Epithelial cell of esophagus (primary cell): Measurements from ENCODE around the gene VANGL1.
A peak's percentile ranks its signal among the peaks of the same experiment; 100 is the strongest.

ENCODE experiments used
- DNase-seq: peaks from one replicate; pipeline ENCODE4 v3.0.0; 2010; ENCODE audit warnings: low read depth
- H3K4me3 ChIP-seq: 2 replicates; pipeline ENCODE4 v1.5.1; 2011; ENCODE audit warnings: mild to moderate bottlenecking, low read length, control low read depth
- TF ChIP-seq, protein P1 (sequence below): IDR thresholded peaks from 2 replicates; pipeline ENCODE4 v1.5.1; 2011; ENCODE audit warnings: low read depth, mild to moderate bottlenecking, low read length, control low read depth, inconsistent platforms; ENCODE audit not compliant: insufficient read depth; ENCODE audit errors: missing control alignments

VANGL1 gene

DNA sequence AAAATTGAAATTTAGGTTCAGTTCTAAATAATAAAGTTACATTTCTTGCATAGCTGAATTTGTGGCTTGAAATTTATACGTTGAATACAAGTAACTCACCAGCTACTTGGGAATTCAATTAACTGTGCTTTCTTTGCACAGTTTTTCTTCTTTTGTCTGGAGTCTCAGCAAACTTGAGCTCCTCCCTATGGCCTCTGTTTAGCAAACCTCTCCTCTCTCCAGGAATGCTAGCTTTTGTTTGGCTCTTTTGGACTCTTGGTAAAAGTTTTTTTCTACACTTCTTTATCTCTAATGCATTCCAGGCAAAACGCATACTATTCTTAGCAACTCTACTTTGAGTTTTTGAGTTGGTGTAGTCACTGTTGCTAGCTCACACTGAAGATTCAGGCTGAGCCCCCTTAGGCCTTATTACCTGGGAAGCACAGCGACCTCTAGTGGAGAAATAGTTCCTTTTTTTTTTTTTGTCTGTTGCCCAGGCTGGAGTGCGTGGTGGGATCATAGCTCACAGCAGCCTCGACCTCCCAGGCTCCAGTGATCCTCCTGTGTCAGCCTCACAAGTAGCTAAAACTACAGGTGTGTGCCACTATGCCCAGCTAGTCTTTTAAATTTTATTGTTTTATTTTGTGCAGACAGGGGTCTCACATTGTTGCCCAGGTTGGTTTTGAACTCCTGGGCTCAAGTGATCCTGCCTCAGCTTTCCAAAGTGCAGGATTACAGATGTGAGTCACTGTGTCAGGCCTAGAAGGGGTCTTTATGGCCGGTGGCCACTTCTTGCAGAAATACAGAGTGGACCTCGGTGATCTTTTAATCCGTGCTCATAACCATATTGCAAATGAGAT, 65.0 kb downstream of the VANGL1 start:
- H3K4me3 ChIP-seq = no peak overlapping the region
- peak; percentile 60 for DNase-seq
- TF ChIP-seq, protein P1, sequence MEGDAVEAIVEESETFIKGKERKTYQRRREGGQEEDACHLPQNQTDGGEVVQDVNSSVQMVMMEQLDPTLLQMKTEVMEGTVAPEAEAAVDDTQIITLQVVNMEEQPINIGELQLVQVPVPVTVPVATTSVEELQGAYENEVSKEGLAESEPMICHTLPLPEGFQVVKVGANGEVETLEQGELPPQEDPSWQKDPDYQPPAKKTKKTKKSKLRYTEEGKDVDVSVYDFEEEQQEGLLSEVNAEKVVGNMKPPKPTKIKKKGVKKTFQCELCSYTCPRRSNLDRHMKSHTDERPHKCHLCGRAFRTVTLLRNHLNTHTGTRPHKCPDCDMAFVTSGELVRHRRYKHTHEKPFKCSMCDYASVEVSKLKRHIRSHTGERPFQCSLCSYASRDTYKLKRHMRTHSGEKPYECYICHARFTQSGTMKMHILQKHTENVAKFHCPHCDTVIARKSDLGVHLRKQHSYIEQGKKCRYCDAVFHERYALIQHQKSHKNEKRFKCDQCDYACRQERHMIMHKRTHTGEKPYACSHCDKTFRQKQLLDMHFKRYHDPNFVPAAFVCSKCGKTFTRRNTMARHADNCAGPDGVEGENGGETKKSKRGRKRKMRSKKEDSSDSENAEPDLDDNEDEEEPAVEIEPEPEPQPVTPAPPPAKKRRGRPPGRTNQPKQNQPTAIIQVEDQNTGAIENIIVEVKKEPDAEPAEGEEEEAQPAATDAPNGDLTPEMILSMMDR = peak; percentile 76

DNA sequence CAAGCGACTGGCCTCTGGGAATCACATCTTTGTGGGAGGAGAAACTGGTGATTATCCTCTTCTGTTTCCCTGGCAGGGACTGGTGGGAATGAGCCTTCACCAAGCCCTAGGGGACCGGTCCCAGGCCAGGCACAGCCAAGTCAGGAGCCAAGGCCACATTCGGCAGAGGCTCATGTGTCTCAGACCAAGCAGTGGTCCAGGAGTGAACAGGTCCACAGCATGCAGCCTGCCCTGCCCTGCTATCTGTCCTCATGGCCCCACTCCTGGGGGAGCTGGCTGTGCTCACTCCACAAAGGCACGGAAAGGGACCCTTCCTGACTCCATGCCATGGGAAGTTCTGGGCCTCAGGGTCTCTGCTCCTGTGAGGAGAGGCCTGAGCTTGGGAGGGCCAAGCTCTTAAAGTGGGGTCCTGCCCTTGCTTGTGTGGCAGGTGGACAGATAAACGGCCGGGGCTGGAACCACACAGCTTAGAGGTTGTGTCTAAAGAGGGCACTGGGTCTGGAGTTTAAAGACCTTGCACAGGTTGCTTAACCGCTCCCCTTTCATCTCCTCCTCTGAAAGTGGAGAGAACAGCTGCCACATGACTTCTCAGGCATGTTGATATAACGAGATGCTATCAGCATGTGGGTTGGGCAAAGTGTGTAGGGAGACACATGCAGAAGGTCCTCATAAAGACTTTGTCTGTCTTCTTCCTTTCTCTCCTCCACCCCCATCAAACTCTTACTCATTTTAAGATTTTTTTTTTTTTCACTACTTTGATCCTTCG, 69.3 kb downstream of the VANGL1 start:
- no peak overlapping the region for H3K4me3 ChIP-seq
- TF ChIP-seq, protein P1 = no peak
- no peak for DNase-seq

DNA sequence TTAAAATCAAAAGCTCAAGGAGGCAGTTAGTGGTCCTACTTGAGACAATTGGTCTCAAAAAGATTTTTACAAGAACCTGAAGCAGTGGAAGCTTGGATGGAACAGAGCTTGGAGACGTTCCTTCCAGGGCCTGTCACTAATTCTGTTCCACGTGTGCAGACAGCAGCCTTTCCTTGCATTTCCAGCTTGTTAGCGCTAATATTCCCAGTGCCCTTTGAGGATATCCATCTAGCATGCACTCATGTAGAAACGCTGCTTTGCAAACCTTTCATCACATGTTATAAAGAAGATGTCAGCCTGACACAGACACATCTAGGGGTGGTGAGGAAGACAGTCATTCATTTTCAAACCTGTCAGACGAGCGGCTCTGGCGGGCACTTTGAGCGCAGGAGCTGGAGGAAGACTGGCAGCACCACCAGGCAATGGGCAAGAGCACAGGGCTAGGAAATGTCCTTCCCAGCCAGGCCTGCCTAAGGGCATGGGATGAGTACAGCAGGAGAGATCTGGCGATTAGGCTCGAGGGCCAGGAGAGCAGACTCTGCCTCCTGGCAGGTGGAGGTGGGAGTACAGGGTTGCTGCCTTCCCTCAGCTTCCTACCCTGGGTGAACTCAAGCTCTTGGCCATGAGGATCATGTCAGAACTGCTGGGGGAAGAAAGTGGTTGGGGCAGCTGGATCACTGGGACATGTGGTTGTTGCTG, 71.3 kb downstream of the VANGL1 start:
- TF ChIP-seq, protein P1 = no peak
- peak; percentile 19 for DNase-seq
- no peak overlapping the region for H3K4me3 ChIP-seq

DNA sequence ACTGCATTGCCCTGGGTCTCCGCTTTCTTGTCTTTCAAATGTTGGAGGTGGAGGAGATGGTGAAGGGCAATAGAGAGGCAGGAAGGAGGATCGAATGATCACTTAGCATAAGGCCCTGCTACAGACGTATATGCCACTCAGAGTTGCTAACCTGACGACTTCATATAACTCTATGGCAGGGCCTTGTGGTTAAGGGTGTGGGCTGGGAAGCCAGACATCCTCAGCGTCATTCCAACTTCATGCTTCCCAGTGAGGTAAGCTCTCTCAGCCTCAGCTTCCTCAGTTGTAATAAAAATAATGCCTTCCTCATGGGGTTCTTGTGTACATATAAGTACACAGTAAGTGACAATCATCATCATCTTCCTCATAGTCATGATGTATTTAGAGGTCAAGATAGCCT, 72.1 kb downstream of the VANGL1 start:
- TF ChIP-seq, protein P1 = no peak
- H3K4me3 ChIP-seq = no peak overlapping the region
- DNase-seq = peak; percentile 71

DNA sequence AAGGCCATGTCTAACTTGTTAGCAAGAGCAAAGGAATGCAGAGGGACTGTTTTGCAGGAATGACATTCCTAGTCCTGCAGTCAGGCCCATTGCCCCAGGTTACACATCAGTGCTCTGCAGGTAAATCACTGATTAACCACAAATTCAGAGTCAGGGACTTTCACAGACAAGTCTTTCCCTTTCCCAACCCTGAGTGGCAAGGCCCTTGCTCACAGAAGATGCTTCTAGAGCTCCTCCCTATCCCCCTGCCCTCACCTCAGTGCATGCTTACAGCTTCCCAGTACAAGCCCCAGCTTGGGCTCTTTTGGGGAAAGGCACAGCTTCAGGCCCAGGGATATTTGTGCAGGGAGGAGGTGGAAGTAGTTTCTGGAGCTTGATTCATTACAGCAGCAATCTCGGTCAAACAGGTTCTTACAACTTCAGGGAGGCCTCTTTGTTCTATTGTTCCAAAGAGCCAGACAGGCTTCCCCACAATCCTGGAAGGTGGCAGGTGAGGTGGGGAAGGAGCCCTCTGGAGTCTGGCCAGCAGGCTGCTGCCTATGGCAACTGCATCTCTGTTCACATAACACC, 72.9 kb downstream of the VANGL1 start:
- peak; percentile 98 for DNase-seq
- TF ChIP-seq, protein P1 = no peak
- no peak overlapping the region for H3K4me3 ChIP-seq

DNA sequence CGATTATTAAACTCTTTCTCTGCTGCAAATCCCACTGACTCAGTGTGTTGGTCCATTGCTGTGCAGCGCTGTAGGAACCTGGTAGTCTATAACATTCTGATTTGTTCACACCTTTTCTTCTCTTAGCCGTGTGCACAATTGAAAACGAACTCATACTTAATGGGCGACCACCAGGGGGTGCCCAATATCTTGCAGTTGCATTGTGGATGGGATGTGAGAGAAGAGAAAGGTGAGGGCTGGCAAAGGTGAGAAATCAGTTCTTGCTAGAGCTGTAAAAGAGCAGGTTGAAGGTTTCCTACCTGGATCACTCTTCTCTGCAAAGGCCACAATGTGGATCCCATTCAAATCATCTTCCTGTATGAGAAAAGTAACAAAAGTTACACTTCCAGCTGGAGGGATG, 75.8 kb downstream of the VANGL1 start:
- peak; percentile 57 for DNase-seq
- TF ChIP-seq, protein P1 = peak; percentile 33
- no peak overlapping the region for H3K4me3 ChIP-seq
